ENCODE results near the gene CD40.

The CD40 gene

GRCh38 chr20:46172961-46173536 is 54.9 kb downstream of the CD40 start:
- no peak for DNase-seq (ENCODE audit: low read depth in 2 of 2)

- DNase-seq (ENCODE audit: low read depth in 2 of 2), result no peak
Measured at GRCh38 chr20:46173652-46174468, 55.7 kb downstream of the CD40 start.

GRCh38 chr20:46174469-46175126 is 56.5 kb downstream of the CD40 start:
- DNase-seq (ENCODE audit: low read depth in 2 of 2), result peak; percentile 42 to 70

GRCh38 chr20:46175127-46175494 is 57.0 kb downstream of the CD40 start:
- no peak for DNase-seq (ENCODE audit: low read depth in 2 of 2)

GRCh38 chr20:46176739-46177378 is 58.7 kb downstream of the CD40 start:
- DNase-seq (ENCODE audit: low read depth in 2 of 2), result no peak

GRCh38 chr20:46177768-46178167 is 59.7 kb downstream of the CD40 start:
- no peak for DNase-seq (ENCODE audit: low read depth in 2 of 2)

- DNase-seq (ENCODE audit: low read depth in 2 of 2), result no peak
Measured at GRCh38 chr20:46178891-46179290, 60.8 kb downstream of the CD40 start.
